NCI-H2196 (cell line): Measurements from ENCODE around the gene PDGFRA.

Source experiments
- DNase-seq: peaks from one replicate; lab custom pipeline; 2025; ENCODE audit not compliant: unreplicated experiment; lab: John Stamatoyannopoulos, UW

Gene PDGFRA

DNA sequence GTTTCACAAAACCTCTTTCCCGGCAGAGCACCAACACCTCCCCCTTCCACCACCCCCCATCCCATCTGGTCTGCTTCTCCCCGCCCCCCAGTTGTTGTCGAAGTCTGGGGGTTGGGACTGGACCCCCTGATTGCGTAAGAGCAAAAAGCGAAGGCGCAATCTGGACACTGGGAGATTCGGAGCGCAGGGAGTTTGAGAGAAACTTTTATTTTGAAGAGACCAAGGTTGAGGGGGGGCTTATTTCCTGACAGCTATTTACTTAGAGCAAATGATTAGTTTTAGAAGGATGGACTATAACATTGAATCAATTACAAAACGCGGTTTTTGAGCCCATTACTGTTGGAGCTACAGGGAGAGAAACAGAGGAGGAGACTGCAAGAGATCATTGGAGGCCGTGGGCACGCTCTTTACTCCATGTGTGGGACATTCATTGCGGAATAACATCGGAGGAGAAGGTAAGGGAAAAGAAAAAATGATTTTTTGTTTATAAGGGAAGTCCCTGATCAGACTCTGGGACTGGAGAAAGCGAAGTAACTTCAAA, at the start of gene PDGFRA:
TSS of gene PDGFRA (plus strand) at position 333 of the 541 bp plus-strand sequence. CDS start 29,476 bp downstream, outside the sequence.
- no peak for DNase-seq

DNA sequence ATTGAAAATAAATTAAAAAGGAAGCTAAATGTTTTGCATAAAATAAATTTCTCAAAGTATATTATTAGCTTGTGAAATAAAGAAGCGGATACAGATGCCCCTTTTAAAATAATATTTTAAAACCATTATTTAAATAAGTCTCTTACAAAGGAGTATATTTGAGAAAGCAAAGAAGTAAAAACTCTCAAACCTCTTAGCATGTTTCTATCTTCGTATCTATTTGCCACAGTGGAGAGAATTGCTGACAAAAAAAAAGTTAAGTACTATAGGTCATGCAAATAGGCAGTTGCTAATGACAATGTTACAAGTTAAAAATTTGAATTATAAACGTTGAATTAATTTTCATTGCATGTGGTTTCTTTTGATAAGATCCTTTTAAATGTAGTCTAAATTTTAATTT, 44.5 kb upstream of the PDGFRA start:
- no peak for DNase-seq

DNA sequence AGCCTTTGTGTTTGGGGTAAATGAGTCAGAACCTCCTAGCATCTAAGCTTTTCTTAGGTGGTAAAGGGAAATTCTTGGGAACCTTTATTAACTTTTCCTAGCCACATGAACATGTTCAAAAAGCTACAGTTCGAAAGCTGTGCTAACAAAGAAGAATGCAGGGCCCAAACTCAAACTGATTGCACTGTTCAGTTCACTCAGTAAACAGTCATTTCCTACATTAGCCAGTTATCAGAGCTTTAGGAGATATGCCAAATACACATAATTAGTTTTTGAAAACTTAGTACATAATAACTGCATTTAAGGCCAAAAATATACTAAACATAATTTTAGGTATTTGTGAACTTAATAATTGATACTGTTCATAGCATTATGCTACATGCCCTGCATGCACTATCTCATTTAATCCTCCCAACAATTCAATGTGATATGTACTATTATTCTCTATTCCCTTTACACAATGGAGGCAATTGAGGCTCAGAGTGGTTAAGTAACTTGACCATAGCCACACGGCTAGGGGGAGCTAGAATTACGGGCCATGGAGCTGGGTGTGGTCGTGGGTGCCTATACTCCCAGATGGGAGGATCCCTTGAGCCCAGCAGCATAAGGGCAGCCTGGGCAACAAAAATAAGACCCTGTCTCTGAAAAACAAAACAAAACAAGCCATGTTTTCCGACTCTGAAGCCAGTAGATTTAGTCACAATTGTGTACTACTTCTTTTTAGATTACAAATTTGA, 43.9 kb upstream of the PDGFRA start:
- DNase-seq = no peak

DNA sequence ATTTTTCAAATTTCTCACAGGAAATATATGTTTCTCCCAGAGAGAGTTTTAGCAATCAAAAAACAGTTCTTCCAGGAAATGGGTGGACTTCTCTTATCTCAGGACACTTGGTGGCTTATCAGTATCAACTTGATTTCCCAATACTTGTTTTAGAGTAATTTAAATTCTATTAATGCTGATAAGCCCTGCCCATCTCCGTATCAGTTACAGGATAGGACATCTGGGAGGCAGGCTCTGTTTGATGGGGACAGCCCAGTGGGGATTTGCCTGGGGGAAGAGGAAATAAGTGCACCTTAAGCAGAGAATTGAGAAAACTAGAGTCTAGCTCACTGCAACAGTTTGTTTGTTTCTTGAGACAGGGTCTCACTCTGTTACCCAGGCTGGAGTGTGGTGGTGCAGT, 43.2 kb upstream of the PDGFRA start:
- DNase-seq = no peak

DNA sequence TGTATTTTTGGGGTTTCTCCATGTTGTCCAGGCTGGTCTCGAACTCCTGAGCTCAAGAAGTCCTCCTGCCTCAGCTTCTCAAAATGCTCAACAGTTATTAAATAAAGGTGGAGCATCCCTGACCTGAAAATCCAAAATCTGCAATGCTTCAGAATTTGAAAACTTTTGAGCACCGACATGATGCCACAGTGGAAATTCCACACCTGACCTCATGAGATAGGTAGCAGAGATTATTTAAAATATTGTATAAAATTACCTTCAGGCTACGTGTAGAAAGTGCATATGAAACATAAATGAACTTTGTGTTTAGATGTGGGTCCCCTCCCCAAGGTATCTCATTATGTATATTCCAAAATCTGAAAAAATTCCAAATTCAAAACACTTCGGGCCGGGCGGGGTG, 42.7 kb upstream of the PDGFRA start:
- no peak for DNase-seq

DNA sequence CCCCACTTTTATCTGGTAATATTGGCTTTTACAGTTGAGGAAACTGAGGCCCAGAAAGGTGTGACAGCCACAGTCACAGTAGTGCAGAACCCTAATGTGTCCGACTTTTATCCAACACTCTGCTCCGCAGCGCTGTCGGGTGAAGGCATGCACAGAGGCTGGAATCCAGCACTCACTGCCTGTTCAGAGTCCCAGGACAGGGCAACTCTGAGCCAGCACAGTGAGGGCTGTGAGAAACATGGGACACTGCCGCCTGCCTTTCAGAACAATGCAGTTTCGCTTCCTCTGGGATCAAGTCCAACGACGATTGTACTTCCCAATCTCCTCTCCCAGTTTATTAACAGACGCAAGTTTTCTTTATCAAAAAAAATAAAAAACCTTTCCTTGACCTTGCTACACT, 41.9 kb upstream of the PDGFRA start:
- no peak for DNase-seq

DNA sequence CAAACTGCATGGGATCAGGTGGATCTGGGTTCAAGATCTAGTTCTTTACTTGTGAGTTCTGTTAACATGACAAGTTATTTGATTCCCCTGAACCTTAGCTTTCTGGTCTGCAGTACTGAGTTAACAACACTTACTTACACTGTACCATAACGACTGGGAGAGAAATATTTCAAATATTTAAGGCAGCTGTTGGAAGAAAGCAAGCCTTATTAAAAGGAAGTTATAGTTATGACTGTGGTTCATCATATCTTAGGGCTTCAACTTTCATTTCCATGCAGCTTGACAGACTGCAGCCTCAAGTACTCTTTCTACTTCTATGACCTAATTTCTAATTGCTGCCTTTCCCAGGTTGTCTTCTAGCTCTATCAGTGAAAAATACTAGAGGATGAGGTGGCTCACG, 40.0 kb upstream of the PDGFRA start:
- no peak for DNase-seq

DNA sequence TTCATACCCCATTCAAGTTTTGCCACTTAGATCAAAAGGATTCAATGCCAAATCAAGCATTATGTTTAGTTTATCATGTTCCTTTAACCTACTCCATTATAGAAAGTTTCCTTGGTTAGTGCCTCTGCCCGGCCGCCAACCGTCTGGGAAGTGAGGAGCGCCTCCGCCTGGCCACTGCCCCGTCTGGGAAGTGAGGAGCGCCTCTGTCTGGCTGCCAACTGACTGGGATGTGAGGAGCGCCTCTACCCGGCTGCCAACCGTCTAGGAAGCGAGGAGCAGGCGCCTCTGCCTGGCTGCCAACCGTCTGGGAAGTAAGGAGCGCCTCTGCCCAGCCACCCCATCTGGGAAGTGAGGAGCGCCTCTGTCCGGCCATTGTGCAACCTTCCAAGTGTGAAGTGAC, 36.3 kb upstream of the PDGFRA start:
- no peak for DNase-seq

DNA sequence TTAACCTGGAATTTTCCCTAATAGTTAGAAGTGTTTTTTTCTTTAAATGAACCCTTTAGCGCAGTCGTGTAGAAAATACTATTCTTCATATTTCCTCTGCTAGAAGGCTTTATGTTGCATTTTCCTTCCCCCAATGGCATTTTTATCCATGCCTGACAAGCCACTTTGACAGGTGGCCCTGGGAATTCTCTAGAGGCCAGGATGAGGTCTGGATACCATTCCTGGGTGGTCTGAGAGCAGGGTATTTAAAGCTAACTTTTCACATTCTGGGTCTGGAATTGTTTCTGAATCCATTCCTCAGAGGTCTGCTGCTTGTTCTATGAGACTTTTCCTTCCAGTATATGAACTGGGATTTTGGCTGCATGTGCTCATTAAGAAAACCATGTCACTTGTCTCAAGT, 31.2 kb upstream of the PDGFRA start:
- no peak for DNase-seq

DNA sequence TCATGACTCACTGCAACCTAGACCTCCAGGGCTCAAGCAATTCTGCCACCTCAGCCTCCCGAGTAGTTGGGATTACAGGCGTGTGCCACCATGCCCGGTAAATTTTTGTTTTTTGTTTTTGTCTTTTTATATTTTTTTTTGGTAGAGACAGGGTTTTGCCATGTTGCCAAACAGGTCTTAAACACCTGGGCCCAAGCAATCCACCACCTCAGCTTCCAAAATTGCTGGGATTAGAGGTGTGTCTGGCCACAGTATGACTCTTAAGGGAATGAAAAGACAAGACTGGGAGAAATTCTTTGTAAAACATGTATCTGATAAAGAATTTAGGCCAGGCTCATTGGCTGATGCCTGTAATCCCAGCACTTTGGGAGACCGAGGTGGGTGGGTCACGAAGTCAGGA, 29.2 kb upstream of the PDGFRA start:
- no peak for DNase-seq

DNA sequence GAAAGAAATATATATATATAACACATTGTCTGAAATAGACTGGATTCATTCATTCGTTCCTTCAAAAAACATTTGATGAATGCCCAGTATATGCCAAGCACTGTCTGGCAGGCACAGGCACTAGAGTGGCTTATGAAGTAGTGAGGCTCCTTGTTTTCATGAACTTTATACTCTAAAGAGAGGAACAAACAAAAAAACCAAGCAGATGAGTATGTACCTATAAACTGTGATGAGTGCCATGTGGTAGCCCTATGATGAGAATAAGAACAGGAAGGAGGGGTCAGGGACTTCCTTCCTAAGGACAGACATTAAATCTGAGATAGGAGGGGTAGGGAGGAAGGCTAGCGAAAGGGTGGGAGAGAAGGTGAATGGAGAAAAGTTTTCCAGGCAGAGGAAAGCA, 19.5 kb upstream of the PDGFRA start:
- no peak for DNase-seq

DNA sequence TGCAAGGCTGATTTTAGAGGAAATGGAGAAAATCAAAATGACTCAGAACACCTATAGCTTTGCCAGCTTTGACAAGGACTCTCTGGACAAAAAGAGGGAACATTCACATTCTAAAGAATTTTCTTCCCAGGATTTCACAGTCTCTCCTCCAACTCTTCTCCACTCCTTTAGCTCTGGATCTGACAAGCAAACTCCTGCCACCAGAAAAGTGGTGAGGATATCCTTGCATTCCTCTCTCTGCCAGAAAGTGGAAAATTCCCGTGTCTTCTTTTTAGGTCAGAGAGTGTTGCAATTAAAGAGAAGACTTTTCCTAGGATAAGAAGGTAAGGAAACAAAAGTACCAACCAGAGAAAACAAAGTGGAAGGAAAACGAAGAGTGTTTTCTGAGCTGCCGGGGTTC, 16.1 kb upstream of the PDGFRA start:
- DNase-seq = no peak

DNA sequence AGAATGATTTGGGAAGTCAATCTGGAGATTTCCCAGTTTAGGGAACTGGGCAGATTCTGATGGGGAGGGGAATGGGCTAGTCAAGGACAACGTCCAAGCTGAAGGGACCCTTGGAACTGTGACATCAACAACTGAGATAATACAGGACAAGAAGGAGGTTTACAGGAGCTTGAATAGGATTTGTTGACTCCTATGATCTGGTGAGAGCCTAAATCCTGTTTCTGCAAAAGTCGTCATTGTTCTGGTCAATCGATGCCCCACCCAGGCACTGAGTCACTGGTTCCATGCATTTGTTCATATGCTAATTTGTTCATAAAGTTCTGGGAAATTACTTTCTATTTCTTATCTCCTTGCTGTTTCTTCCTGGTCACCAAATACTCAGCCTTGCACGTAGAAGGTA, 15.3 kb upstream of the PDGFRA start:
- DNase-seq = no peak

DNA sequence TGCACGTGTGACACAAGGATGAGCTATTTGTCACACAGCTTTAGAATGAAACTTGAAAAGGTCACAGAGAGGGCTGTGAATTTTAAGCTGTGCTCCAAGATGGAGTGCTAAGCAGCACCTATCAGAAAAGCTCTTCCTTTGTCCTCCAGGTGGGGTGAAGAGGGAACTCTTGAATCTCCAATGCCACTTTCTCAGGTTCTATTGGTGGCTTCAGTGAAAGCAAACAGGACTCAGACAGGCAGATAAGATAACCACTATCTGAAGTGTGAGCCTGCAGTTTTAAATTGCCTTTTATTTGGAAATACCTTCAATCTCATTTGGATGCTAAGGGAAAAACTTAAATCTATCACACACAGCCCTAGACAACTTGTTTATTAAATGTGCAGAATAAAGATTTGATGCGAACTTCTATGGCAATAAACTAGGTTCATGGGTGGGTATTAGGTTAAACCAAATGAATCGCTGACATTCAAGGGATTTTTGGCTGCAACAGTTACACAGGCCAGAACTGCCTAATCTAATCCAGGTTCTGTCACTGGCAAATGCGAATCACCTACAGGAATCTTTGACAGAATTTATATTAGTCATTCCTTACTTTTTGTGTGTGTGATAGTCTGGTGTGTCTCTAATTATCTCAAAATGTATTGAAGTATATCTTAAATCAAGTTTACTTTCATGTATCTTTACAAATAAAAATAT, 13.6 kb upstream of the PDGFRA start:
- no peak for DNase-seq

DNA sequence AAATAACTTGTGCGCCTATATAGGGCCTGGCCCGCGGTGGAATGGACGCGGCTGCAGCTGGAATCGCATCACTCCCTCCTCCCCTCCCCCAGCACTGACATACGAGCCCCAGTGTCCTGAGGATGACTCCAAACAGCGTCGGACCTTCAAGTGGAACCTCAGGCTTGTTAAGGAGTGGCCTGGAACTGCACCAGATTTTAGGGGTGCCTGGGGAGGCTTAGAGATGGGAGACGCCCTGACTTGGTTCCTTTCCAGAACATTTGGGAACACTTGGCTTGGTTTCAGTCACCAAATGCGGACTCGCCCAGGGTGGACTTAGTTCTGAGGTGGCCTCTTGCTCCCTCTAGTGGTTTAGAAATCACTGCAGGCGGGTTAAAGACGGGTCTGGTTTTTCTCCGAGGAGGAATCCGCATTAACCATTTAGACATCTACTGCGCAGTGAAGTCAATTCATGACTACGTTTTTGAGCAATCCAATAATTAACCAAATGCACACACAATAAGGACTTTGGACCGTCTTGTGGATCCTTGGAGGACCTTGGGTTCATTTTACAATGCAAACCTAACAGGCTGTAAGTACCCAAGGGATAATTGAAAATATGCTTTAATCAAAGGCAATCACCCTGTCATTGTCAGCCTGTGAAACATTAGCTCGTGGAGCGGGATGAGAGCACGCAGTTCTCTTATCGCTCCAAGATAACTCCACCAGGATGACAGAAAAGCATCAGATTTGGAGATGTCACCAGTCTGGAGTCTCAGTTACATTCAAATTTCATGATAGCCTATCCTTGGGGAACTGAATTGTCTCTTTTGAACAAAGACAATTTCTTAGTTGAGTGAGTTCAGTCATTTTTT, 11.2 kb upstream of the PDGFRA start:
- peak; percentile 53 for DNase-seq

DNA sequence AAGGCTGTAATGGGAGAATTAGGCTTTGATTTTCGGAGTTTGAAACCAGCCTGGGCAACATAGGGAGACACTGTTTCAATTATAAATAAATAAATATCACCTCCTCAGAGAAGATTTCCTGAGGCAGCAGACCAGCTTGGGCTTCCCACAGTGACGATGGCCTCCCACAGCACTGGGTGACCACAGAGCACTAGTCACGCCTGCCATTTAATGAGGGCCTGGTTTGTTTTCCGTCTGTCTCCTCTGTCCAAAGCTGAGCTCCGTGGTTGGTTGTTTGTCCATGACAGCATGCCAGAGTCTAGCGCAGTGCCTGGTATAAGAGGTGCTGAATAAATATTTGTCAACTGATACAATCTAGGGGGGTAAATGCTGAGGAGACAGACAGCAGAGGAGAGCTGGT, 10.4 kb upstream of the PDGFRA start:
- DNase-seq = no peak

DNA sequence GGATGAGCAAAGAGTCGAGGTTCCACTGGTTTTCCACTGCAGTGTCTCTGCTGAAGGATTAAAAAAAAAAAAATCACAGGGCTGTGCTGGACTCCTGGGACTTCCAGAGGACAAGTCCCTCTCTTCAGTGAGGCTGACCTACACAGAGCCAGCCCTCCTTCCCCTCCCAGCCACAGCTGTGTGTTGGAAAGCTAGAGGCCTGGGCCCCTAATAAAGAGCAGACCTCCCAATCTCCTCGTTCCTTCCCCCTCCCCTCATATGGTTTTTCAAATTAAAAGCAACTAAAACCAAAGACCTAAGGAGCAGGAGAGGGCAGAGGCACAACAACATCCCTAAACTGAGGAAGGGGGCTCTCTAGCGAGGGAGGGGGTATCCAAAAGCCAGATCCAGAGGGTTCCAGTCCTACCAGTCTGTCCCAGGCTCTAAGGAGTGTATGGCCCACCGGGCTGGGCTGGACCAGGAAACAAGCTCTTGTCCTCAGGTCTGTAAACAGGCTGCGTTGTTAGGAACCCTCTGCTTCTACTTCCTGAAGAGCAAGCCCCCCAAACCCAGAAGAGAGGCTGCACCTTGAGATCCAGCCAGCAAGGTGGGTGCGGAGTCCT, 4.0 kb upstream of the PDGFRA start:
- DNase-seq = no peak

DNA sequence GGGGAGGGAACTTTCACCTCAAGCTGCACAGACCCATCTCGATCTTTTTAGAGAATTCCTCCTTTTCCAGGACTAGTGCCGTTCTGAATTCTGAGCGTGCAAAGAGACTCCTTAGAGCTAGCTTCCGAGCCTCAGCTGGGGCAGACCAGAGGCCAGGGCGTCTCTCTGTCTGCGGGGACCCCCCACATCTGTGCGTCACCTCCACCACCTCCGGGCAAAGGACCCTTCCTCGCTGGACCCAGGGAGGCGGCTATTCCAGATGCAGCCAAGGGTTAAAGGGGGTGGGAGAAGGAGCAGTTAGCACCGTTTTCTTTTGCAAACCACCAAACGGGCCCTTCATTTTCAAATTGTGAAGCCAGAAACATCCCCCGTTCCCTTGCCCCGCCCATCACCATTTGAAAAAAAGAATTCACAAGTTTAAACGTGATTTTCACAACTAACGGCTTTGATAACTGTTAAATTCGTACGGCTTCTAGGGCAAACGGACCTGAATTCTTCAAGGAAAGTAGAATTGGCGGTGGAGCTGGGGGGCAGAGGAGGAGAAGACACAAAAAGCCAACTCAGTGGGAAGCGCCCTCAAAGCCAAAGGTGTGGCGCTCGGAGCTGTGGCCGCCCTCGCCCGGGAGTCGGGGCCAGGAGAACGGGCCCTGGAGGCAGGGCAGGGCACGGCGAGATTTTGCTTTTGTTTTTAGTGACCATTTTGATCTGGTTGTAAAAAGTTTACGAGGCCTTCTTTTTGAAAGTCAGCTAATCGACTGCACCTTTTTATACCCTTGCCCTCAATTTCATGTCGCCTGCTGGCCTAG, 3.3 kb upstream of the PDGFRA start:
- no peak for DNase-seq

DNA sequence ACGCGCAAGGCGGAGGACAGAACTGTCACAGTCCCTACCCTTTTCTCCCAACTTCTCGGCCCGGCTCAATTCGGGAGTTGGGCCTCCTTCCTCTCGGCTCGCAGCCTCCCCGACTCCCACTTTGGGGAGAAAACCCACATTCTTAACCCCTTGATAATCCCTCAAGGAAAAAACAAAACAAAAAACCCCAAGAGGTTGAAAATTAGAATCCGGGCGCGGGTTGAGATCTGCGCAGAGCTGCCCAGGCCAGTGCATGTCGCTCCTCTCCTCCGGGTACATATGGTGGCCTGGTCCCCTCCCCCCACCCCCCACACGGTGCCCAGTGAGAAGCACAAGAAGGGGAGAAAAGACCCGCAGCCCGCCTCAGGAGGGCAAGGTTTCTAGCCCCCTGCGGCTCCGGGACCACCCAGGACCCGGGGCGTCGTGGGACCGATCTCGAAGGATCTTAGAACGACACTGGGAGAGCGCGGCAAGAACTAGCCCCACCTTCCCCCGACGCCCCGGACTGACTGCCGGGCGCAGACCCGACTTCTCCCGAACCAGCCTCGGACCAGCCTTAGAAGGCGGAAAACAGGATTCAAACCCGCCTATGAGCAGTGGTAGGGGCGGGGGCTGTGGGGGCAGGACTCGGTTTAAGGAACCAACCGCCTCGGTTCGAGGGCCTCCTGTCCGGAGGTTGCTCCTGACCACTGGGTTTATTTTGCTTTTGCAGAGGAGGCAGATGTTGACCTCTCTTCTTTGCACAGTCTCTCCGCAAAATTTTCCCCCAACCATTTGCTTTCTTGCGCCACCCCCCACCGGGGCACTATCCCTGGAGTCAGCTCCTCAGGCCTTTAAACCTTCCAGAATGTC, 2.5 kb upstream of the PDGFRA start:
- DNase-seq = no peak
